ENCODE data around the gene CYP4B1. TPM values are rescaled to one million over a fixed set of nuclear protein-coding genes. Genes with fewer than 3 reads are reported as not detected.
"Not testable (repeated sequence)": the region's sequence is repeated elsewhere in the genome, so short reads cannot be mapped to it uniquely, and the experiment has no call there.

Gene CYP4B1
- total and polyA plus RNA-seq, 7 donors = 0.23 to 50.3 (median 17.2) TPM

DNA sequence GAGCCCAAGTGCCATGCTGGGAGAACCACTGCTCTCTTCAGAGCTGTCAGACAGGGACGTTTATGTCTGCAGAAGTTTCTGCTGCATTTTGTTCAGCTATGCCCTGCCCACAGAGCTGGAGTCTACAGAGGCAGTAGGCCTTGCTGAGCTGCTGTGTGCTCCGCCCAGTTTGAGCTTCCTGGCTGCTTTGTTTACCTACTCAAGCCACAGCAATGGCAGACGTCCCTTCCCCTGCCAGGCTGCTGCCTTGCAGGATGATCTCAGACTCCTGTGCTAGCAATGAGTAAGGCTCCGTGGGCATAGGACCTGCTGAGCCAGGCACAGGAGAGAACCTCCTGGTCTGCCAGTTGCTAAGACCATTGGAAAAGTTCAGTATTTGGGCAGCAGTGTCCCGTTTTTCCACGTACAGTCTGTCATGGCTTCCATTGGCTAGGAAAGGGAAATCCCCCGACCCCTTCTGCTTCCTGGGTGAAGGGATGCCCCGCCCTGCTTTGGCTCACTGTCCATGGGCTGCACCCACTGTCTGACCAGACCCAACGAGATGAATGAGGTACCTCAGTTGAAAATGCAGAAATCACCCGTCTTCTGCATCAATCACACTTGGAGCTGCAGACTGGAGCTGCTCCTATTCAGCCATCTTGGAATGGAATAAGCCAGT, 31.9 kb downstream of the CYP4B1 start:
- TF ChIP-seq, protein P1, sequence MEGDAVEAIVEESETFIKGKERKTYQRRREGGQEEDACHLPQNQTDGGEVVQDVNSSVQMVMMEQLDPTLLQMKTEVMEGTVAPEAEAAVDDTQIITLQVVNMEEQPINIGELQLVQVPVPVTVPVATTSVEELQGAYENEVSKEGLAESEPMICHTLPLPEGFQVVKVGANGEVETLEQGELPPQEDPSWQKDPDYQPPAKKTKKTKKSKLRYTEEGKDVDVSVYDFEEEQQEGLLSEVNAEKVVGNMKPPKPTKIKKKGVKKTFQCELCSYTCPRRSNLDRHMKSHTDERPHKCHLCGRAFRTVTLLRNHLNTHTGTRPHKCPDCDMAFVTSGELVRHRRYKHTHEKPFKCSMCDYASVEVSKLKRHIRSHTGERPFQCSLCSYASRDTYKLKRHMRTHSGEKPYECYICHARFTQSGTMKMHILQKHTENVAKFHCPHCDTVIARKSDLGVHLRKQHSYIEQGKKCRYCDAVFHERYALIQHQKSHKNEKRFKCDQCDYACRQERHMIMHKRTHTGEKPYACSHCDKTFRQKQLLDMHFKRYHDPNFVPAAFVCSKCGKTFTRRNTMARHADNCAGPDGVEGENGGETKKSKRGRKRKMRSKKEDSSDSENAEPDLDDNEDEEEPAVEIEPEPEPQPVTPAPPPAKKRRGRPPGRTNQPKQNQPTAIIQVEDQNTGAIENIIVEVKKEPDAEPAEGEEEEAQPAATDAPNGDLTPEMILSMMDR (IDR thresholded peaks at IDR 0.05) = no peak
- TF ChIP-seq POLR2A (IDR thresholded peaks at IDR 0.05) (no peak), EP300 (IDR thresholded peaks at IDR 0.05) (no peak), POLR2AphosphoS5 (IDR thresholded peaks at IDR 0.05) (no peak)
- no peaks in the 10 kb centered on the region for H3K4me1 ChIP-seq
- H3K27me3 ChIP-seq = no peaks in the 10 kb centered on the region
- H3K9me3 ChIP-seq = no peaks in the 10 kb centered on the region
- intact Hi-C loops (cut with DNase I) = no loop called here
- WGBS, 2 donors = 48 to 65% methylated on average over 10 of the region's 10 CpGs
- no peaks in the 10 kb centered on the region for H3K36me3 ChIP-seq
- H3K4me3 ChIP-seq = no peak overlapping the region
- H3K27ac ChIP-seq = no peak overlapping the region
- DNase-seq = no peak

DNA sequence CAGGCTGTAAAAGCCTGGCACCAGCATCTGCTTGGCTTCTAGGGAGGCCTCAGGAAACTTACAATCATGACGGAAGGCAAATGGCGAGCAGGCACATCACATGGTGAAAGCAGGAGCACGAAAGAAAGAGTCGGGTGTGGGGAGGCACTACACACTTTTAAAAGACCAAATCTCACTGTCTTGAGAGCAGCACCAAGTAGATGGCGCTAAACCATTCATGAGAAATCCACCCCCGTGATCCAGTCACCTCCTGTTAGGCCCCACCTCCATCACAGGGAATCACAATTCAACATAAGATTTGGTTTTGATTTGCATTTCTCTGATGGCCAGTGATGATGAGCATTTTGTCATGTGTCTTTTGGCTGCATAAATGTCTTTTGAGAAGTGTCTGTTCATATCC, 36.6 kb downstream of the CYP4B1 start:
- H3K4me1 ChIP-seq; H3K36me3 ChIP-seq; H3K9me3 ChIP-seq; H3K4me3 ChIP-seq; intact Hi-C loops (cut with DNase I); H3K27ac ChIP-seq; DNase-seq; H3K27me3 ChIP-seq: not testable (repeated sequence)
- WGBS, 2 donors = 77 to 82% methylated on average over 6 of the region's 6 CpGs

DNA sequence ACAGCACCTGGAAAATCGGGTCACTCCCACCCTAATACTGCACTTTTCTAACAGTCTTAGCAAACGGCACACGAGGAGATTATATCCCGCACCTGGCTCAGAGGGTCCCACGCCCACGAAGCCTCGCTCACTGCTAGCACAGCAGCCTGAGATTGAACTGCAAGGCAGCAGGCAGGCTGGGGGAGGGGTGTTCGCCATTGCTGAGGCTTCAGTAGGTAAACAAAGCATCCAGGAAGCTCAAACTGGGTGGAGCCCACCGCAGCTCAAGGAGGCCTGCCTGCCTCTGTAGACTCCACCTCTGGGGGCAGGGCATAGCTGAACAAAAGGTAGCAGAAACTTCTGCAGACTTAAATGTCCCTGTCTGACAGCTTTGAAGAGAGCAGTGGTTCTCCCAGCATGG, 47.5 kb downstream of the CYP4B1 start:
- intact Hi-C loops (cut with DNase I); H3K4me3 ChIP-seq; H3K27ac ChIP-seq; H3K27me3 ChIP-seq; H3K36me3 ChIP-seq; H3K4me1 ChIP-seq; DNase-seq; H3K9me3 ChIP-seq: not testable (repeated sequence)
- WGBS, 2 donors = 68 to 75% methylated on average over 9 of the region's 9 CpGs

DNA sequence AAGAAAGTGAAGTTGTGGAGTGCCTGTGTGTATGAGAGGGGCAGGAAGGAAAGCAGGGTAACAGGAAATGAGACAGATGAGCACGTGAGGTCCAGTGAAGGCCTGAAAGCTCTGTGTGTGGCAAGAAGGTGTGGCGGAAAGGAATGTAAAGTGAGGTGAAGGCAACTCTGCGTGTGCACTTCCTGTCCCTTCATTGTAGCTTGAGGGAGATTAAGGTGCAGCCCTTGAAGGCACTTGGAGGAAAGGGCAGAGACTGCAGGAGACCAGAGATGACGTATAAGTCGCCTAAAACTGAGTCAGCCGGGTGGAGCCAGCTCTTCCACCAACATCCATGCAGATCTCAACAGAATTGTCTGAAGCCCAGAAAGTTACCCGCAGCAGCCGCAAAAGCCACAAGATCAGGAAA, 58.8 kb downstream of the CYP4B1 start:
- 55 to 68% methylated on average over 8 of the region's 8 CpGs for WGBS, 2 donors
- DNase-seq = not testable (repeated sequence)

DNA sequence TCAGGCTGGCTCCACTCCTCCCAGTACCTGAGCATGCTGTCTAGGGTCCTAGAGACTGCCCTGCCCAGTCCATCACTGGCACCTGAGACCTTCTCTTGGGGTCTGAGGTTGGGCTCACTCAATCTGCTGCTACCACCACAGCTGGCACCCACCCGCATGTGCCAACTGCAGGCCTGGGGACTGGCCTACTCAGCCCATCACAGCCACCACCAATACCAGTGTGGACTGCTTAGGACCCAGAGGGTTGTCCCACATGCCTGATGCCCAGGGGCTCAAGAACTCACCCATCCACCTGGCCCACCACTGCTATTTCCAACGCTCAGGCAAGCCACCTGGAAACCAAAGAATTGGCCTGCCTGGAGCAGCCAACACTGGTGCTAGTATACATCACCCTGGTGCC, 63.5 kb downstream of the CYP4B1 start:
- H3K27me3 ChIP-seq = no peaks in the 10 kb centered on the region
- DNase-seq = no peak
- no peaks in the 10 kb centered on the region for H3K36me3 ChIP-seq
- TF ChIP-seq POLR2A (IDR thresholded peaks at IDR 0.05) (no peak), EP300 (IDR thresholded peaks at IDR 0.05) (no peak), POLR2AphosphoS5 (IDR thresholded peaks at IDR 0.05) (no peak)
- TF ChIP-seq, protein P1 (IDR thresholded peaks at IDR 0.05) = no peak
- 93 to 95% methylated on average over 2 of the region's 2 CpGs for WGBS, 2 donors
- intact Hi-C loops (cut with DNase I) = no loop called here
- H3K4me3 ChIP-seq = no peak overlapping the region
- H3K9me3 ChIP-seq = peaks cover 0 to 2% (median 0%) of the 10 kb centered on the region in 4 donors
- H3K27ac ChIP-seq = no peak overlapping the region
- H3K4me1 ChIP-seq = no peaks in the 10 kb centered on the region

More for the DNA sequence above, 58.8 kb downstream of the CYP4B1 start:
- intact Hi-C loops (cut with DNase I); H3K36me3 ChIP-seq; H3K27me3 ChIP-seq; H3K27ac ChIP-seq; H3K9me3 ChIP-seq; H3K4me1 ChIP-seq; H3K4me3 ChIP-seq: not testable (repeated sequence)

Other genes starting within 250 kb of the CYP4B1 start
- gene KNCN, start 247.4 kb upstream of the CYP4B1 start, total RNA-seq = not detected
- gene KNCN, start 247.4 kb upstream of the CYP4B1 start, polyA plus RNA-seq = not detected
- 10 to 100 TPM; 32.1 to 54.3 (median 35.7) TPM for gene MKNK1, start 194.8 kb upstream of the CYP4B1 start, total RNA-seq
- 10 to 100 TPM; 15.0 to 30.3 (median 30.0) TPM for gene MKNK1, start 194.8 kb upstream of the CYP4B1 start, polyA plus RNA-seq
- gene MOB3C, start 182.2 kb upstream of the CYP4B1 start, total RNA-seq = 10 to 100 TPM; 11.4 to 25.7 (median 16.0) TPM
- 10 to 100 TPM in 2 of 3 donors, 1 to 10 TPM in 1; 7.8 to 13.8 (median 12.0) TPM for gene MOB3C, start 182.2 kb upstream of the CYP4B1 start, polyA plus RNA-seq
- 10 to 100 TPM; 52.8 to 67.8 (median 61.2) TPM for gene ATPAF1, start 130.7 kb upstream of the CYP4B1 start, total RNA-seq
- gene ATPAF1, start 130.7 kb upstream of the CYP4B1 start, polyA plus RNA-seq = 10 to 100 TPM; 35.2 to 82.8 (median 56.5) TPM
- not detected for gene TEX38, start 127.2 kb upstream of the CYP4B1 start, total RNA-seq
- gene TEX38, start 127.2 kb upstream of the CYP4B1 start, polyA plus RNA-seq = under 1 TPM in 1 of 3 donors, not detected in 2; 0.16 TPM
- gene EFCAB14, start 79.9 kb upstream of the CYP4B1 start, total RNA-seq = 10 to 100 TPM; 63.1 to 72.0 (median 65.7) TPM
- 10 to 100 TPM; 36.9 to 50.9 (median 43.8) TPM for gene EFCAB14, start 79.9 kb upstream of the CYP4B1 start, polyA plus RNA-seq
- not detected for gene CYP4A11, start 142.4 kb downstream of the CYP4B1 start, total RNA-seq
- not detected for gene CYP4A11, start 142.4 kb downstream of the CYP4B1 start, polyA plus RNA-seq
- 1 to 10 TPM in 3 of 4 donors, under 1 TPM in 1; 0.81 to 7.5 (median 4.1) TPM for gene CYP4X1, start 224.6 kb downstream of the CYP4B1 start, total RNA-seq
- 1 to 10 TPM in 1 of 3 donors, under 1 TPM in 1, not detected in 1; 0.60 to 2.0 TPM for gene CYP4X1, start 224.6 kb downstream of the CYP4B1 start, polyA plus RNA-seq

Data from sigmoid colon (tissue), 7 donors.